HG02642 (cell line): Measurements from ENCODE around the gene CSH2.
"Not testable (repeated sequence)": the region's sequence is repeated elsewhere in the genome, so short reads cannot be mapped to it uniquely, and the experiment has no call there.

ENCODE experiments used
- ATAC-seq: cut with Tn5 transposase; IDR thresholded peaks from one replicate; pipeline ENCODE4 v1.9.1; 2021; ENCODE audit warnings: mild to moderate bottlenecking; ENCODE audit not compliant: unreplicated experiment, poor library complexity

Gene CSH2

DNA sequence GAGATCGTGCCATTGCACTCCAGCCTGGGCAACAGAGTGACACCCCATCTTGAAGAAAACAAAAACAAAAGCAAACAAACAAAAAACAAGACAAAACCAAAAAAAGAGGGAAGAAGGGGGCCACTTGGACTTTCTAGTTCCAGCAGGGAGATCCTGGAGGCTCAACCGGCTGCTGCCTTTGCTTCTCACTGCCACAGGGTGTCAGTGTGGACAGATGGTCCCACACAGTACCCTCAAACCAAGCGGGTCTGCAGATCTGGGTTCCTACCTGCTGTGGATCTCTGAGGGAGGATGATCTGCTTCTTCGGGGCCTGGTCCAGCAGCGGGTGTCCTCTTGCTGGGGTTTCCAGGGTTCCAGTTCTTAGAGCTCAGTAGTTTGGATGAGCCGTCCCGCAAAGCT lies 6.9 kb downstream of the CSH2 start:
- ATAC-seq: not testable (repeated sequence)

GRCh38 chr17:63859257-63859656 lies 14.2 kb downstream of the CSH2 start:
- no peak for ATAC-seq

DNA sequence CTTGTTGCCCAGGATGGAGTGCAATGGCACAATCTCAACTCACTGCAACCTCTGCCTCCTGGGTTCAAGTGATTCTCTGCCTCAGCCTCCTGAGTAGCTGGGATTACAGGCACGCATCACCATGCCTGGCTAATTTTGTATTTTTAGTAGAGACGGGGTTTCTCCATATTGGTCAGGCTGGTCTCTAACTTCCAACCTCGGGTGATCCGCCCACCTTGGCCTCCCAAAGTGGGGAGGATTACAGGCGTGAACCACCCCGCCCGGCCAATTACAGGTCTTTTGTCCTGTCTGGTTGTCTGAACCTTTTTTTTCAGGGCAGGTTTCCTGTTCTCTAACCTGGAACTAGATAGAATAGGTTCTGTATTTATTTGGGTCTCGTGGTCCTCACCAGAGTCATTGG lies 17.1 kb downstream of the CSH2 start:
- ATAC-seq: not testable (repeated sequence)

DNA sequence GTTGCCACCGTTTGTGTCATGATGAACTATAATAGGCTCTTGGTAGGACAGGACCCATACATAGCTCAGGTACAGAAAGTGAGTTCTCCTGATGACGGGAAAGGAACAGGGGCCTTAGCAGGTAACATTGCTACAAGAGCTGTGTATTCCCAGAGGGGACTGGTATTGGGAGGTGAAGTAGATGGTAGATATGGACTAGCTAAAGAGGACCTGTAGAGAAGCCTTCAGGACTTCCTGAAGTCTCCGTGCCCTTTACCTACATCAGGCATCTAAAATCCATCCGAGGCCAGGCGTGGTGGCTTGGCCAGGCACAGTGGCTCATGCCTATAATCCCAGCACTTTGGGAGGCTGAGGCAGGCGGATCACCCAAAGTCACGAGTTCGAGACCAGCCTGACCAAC lies 18.3 kb downstream of the CSH2 start:
- no peak for ATAC-seq

GRCh38 chr17:63854709-63855108 lies 18.8 kb downstream of the CSH2 start:
- no peak for ATAC-seq

DNA sequence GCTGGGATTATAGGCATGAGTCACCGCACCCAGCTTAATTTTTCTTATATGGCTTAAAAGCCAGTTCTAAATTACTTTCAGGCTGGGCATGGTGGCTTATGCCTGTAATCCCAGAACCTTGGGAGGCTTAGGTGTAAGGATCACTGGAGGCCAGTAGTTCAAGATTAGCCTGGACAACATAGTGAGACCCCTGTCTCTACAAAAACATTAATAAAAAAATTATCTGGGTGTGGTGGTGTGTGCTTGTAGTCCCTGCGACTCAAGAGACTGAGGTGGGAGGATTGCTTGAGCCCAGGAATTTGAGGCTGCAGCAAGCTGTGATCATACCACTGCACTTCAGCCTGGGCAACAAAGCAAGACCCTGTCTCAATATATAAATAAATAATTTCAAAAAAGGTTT lies 20.2 kb downstream of the CSH2 start:
- ATAC-seq: no peak

GRCh38 chr17:63850401-63850800 lies 23.1 kb downstream of the CSH2 start:
- ATAC-seq: no peak

GRCh38 chr17:63848834-63849689 lies 24.4 kb downstream of the CSH2 start:
- peak; percentile 88 for ATAC-seq

DNA sequence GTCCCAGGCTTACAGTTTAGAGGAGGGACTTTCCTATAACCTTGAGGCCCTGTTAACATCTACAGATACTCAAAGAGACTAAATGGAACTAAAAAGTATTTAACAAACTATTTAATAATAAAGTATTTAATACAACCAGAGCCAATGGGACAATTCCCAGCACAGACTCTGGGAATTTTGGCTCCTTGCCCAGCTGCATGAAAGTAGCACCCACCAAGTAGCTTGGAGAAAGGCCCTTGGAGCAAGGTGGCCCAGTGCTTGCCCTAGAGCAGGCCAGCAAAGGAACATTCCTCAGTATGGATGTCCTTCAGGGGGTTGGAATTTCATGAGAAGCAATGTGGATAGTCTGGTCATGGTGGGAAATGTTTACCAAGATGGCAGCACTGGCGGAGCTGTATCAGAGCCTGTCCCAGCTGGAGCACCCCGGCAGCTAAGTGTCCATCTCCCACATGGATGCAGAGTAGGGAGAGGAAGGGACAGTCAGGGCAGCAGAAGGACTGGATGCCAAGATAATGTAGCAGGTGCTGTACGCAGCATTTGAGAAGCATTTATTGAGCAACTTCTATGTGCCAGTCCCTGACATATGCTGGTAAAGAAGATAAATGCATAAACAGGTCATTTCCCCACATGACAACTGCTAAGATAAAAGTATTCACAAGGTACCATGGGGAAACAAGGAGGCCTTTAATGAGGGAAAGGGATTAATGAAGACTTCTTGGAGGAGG lies 25.8 kb downstream of the CSH2 start:
- no peak for ATAC-seq

GRCh38 chr17:63845509-63845908 lies 28.0 kb downstream of the CSH2 start:
- ATAC-seq: no peak

DNA sequence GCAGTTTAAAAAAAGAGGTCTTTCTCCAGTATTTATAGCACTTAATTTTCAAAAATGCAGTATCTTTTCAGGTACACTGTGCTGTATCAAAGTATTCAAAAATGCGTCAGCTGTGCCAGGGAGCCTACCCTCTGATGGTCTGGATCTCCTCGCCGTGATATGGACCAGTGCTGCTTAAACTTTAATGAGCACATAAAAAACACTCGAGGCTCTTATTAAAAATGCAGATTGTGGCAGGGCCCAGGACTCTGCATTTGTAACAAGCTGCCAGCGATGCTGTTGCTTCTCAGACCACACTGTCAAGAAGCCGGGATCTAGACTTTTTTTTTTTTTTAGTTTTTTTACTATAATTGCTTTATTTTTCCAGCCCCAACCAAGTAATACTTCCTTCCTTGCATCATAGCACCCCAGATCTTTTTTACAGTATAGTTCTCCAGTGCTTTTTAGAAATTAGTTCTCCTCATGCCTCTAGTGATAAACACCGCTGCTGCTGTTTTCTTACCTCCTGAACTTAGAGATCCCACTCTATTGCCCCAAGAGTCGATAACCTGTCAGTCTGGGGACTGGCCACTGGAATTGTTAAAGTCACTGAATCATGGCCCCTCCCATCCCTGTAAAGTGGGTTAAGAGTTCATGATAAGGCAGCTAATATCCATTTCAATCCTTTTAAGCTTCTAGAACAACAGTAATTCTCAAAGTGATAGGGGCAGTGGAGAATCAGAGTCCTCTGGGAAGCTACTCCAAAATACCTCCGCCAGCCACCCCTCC lies 29.4 kb downstream of the CSH2 start:
- ATAC-seq: no peak

DNA sequence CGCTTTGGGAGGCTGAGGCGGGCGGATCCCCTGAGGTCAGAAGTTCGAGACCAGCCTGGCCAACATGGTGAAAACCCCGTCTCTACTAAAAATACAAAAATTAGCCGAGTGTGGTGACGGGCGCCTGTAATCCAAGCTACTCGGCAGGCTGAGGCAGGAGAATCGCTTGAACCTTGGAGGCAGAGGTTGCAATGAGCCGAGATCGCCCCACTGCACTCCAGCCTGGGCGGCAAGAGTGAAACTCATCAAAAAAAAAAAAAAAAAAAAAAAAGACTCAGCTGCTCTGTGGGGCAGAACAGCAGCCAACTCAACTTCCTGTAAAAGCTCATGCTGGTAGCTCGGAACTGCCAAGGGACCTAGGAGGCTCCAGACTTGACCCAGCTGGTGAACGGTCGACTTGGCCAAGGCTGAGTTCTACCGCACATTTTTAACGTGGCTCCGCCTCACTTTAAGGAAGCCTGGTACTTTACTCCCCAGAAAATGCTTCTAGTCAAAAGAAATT lies 30.0 kb downstream of the CSH2 start:
- not testable (repeated sequence) for ATAC-seq

DNA sequence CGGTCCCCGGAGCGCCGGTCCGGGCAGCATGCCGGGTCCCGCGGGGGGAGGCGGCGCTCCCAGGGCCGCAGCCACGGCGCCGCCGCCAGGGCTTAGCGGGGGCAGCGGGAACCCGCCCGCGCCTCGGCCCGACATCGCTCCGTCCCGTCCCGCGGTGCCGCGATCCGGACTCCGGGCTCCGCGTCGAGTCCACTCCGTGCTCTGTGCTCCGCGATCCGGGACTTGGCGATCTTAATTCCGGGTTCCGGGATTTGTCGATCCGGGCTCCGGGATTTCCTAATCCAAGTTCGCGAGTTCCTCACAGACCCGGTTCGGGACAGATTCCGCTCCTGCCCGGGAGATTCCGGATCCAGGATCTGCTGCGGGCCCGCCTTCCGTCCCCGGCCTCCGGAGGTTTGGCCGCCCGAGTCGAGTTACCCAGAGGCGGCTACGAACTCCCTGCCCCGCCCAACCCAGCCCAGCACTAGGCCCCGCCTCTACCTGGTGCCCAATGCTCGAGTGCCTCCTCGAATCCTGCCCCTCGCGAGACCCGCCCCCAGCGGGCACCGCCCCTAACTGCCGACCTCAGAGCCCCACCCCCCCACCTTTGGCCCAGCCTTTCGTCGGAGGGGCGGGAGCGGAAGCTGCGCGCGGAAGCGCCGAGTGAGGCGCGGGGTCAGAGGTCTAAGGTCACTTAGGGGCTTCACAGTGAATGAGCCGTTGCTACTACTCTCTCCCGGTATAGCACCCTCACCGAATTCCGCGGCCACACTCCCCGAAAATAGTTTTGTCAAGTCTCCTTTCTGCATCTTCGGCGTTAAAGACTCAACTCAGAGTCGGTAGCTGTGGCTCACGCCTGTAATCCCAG lies 30.7 kb downstream of the CSH2 start, which contains the start of gene SMARCD2:
TSS of gene SMARCD2 (minus strand) at position 146 of the 847 bp plus-strand sequence. CDS start at position 135, 11 bp downstream.
- peak; percentile 85 for ATAC-seq

DNA sequence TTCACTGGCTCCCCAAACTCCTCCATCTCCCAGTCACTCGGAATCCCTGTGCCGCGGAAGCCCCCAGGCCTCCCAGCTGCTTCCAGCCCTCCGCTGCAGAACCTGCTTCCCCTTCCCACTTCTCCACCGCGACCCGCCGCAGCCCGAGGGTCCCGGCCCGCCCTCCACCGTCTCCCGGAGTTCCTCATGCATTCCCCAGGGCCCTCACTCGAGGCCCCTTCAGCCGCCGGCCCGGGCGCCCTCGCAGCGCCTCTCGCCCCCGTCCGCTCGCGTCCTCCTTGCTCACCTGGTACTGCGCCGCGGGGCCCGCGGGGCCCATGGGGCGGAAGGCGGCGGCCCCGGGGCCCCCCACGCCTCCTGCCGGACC lies 31.3 kb downstream of the CSH2 start:
- peak; percentile 29 for ATAC-seq

DNA sequence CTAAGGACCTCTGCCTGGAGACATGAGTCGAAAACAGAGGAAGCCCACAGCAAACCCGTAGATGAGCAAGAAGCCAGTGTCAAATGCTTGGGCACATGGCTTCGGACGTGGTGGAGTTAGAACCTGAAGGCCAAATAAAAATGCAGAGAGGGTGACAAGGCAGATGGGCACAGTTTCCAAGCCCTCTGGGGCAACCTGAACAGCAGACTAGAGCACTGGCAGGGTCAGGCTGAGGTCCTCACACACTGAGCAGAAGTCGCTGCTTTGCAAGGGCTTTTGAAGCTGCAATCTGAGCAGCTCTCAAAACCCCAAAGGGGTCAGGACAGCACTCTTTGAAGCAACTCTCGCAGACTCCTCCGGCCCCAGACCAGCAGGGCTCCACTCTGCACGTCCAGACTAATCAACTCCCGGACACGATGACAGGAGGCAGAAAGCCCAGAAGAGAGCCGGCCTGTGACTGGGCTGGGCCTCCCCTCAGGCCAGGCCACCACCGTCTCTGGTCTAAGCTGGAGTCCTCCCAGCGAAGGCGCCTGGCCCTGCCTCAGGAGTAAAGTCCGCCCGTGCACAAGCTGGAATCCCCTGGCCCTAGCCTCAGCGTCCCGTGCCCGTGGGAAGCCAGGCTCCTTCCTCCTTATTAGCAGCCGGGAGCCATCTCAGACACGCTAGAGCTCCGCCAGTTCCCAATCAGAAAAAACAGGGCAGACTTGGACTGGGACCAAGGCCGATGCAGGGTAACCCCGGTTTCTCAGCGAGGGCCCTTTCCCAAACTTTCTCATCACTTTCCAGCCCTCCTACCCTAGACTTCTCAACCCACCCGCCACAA lies 31.9 kb downstream of the CSH2 start:
- no peak for ATAC-seq

GRCh38 chr17:63840591-63841349 lies 32.7 kb downstream of the CSH2 start:
- ATAC-seq: no peak

DNA sequence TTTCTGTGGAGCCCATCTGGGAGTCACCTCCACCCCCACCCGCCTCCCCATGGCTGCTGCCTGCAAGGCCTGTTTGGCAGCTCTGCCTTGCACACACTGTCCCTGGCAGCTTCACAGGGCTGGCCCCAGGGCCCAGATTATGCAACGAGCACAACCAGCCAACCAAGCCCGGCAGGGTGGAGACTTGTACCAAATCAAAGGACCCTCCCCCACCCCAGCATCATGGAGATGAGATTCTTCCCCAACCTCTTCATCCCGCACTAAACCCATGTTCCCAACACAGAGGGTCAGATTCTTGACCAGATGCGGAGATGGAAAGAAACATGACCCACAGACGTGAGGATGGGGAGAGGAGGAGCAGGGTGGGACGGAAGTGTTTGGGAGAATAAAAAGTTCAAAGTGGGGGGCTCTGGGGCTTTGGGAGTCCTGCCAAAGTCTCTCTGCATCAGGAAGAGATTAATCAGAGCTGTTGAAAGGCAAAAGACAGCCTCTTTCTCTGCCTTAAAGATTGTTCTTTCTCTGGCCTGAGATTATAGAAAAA lies 34.8 kb downstream of the CSH2 start:
- no peak for ATAC-seq
